Endometrial microvascular endothelial cells (primary cell): ENCODE results near the gene TLCD4. TPM values are rescaled to one million over a fixed set of nuclear protein-coding genes. Genes with fewer than 3 reads are reported as not detected.
"Not testable (repeated sequence)": the region's sequence is repeated elsewhere in the genome, so short reads cannot be mapped to it uniquely, and the experiment has no call there.

Experiments
- in situ Hi-C: cut with HindIII; loops from 2 replicates; pipeline ENCODE4 v1.10.0; 2017; ENCODE audit warnings: low sequenced_read_pairs, low pct_unique_long_range_greater_than_20kb; ENCODE audit errors: inconsistent ontology term
- total RNA-seq: library from RNA; depleted of rRNA; stranded (reverse); fragments of >200 nt; gene quantifications from one replicate; pipeline ENCODE4 v1.2.3, GENCODE V29; 2015; ENCODE audit errors: inconsistent ontology term

The TLCD4 gene
- total RNA-seq, 1 donor from 2014 or later, result not detected

GRCh38 chr1:95127380-95127779, 10.2 kb downstream of the TLCD4 start:
- in situ Hi-C loops, result no loop called here

GRCh38 chr1:95132762-95133161, 15.6 kb downstream of the TLCD4 start:
- in situ Hi-C loops, result no loop called here

DNA sequence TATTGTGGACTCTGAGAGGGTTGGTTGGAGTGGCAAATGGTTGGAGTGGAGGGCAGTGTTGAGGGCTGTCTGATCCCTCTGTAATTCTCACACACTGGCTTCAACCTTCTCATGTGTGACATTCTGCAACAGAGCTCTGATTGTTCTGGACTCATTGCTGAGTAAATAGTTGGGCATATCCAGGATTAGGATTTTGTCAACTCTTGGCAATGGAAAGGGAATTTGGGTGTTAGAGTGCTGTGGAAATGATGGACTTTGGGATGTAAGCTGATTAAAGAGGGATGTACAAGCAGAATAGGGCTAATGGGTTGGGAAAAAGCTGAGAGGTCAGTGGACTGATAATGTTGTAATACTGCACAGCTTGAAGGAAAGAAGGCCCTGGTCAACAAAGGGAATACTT, 16.5 kb downstream of the TLCD4 start:
- in situ Hi-C loops, result no loop called here

DNA sequence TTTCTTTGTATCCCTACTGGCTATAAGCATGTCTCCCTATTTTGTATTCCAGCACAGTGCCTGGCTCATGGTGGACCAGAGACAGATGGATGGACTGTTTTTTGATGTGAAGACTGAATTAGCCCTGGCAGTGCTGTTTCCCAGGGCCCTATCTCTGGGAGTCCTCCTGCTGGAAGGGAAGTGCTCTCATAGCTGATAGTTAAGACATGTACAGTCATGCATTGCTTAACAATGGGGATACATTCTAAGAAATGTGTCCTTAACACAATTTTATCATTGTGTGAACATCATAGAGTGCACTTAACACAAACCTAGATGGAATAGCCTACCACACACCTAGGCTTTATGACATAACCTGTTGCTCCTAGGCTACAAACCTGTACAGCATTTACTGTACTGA, 21.1 kb downstream of the TLCD4 start:
- in situ Hi-C loops, result no loop called here

- in situ Hi-C loops, result no loop called here
Observed at GRCh38 chr1:95139039-95139438, 21.9 kb downstream of the TLCD4 start.

DNA sequence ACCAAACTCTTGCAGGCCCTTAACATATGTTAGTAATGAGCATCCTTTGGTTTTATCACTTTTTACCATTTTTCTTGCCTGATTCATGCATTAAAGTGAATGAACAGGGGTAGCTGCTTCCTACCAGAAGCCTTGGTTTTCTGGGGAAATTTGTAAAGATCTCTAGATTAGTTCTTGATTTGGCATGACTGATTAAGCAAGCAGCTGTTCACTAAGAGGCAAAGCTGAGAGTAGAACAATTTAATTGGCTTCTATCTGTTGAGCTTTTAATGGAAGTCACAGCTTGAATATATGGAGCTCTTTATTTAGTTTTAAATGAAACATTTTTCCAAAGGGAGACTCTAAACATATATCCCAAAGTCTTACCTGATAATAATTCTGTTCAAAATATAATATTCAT, 23.6 kb downstream of the TLCD4 start:
- in situ Hi-C loops, result no loop called here

DNA sequence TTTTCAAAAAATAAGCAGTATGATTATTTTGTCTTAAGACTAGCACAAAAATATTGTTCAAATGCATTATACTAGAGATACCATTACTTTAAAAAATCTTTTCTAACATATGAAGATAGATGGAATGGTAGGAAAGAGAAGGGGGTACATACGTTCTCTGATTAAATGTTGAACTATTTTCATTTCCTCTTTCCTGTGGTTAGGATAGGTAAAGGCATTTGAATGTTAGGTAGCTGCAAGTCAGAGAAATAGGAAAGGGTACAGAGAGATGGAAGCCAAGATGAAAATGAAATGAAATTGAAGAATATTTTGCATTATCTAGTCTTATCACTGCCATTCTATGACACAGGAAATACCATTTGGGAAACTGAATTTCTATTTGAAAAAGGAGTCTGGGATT, 28.3 kb downstream of the TLCD4 start:
- in situ Hi-C loops, result no loop called here

GRCh38 chr1:95146637-95147036, 29.5 kb downstream of the TLCD4 start:
- in situ Hi-C loops, result no loop called here

GRCh38 chr1:95154096-95154495, 36.9 kb downstream of the TLCD4 start:
- in situ Hi-C loops, result no loop called here

DNA sequence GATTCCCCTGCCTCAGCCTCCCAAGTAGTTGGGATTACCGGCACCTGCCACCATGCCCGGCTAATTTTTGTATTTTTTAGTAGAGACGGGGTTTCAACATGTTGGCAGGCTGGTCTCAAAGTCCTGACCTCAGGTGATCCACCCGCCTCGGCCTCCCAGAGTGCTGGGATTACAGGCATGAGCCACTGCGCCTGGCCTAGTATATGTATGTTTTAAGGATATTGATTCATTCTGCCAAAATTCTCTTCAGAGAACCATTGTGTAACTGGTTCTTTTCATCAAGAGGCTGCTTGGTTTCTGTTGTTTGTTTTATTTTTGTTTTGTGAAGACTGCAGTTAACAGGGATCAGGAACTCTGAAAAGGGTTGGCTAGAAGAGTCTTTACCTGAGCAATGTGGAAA, 48.4 kb downstream of the TLCD4 start:
- in situ Hi-C loops, result not testable (repeated sequence)

Other genes with a start within 250 kb of the TLCD4 start
- gene CNN3, start 190.2 kb upstream of the TLCD4 start, total RNA-seq, result 200 TPM
- 1.2 TPM for gene ALG14, start 44.4 kb upstream of the TLCD4 start, total RNA-seq
- gene RWDD3, start 116.9 kb downstream of the TLCD4 start, total RNA-seq, result 14.9 TPM